NT2/D1 (cell line): ENCODE measurements around the gene TBC1D32.
"Not testable (repeated sequence)": the region's sequence is repeated elsewhere in the genome, so short reads cannot be mapped to it uniquely, and the experiment has no call there.

Source experiments
- SUZ12 ChIP-seq: IDR thresholded peaks from 2 replicates; pipeline ENCODE4 v1.6.1; 2011; ENCODE audit not compliant: insufficient read length, insufficient read depth; ENCODE audit errors: extremely low read depth
- YY1 ChIP-seq: IDR thresholded peaks from 2 replicates; pipeline ENCODE4 v1.6.1; 2011; ENCODE audit not compliant: insufficient read length, insufficient read depth
- ZNF274 ChIP-seq: IDR thresholded peaks from 2 replicates; pipeline ENCODE4 v1.6.1; 2011; ENCODE audit warnings: mild to moderate bottlenecking, low read depth, low read length

- TF ChIP-seq ZNF274, SUZ12, YY1: not testable (repeated sequence)
These were observed 265.5 kb downstream of the TBC1D32 start for GRCh38 chr6:121068749-121069148.
